Thyroid gland (tissue), 4 donors: ENCODE results near the gene UBL7.

Experiments
- POLR2A ChIP-seq, 2 donors: fragments of 450-650 bp; IDR thresholded peaks; one replicate each; pipeline ENCODE4 v1.6.1; 2017; ENCODE audit warnings: antibody characterized with exemption in 2 of 2, mild to moderate bottlenecking in 2 of 2, moderate library complexity in 1 of 2
- TF ChIP-seq, protein P1 (sequence below), 6 experiments: fragments of 200-600 bp in 3 of 6; fragments of 450-650 bp in 3 of 6; sonication (generic) in 3 of 6; IDR thresholded peaks; one replicate each; pipeline ENCODE4 v1.5.1; 2016 to 2019; ENCODE audit warnings: antibody characterized with exemption in 6 of 6, mild to moderate bottlenecking in 2 of 6, inconsistent platforms in 1 of 6, moderate library complexity in 1 of 6

DNA sequence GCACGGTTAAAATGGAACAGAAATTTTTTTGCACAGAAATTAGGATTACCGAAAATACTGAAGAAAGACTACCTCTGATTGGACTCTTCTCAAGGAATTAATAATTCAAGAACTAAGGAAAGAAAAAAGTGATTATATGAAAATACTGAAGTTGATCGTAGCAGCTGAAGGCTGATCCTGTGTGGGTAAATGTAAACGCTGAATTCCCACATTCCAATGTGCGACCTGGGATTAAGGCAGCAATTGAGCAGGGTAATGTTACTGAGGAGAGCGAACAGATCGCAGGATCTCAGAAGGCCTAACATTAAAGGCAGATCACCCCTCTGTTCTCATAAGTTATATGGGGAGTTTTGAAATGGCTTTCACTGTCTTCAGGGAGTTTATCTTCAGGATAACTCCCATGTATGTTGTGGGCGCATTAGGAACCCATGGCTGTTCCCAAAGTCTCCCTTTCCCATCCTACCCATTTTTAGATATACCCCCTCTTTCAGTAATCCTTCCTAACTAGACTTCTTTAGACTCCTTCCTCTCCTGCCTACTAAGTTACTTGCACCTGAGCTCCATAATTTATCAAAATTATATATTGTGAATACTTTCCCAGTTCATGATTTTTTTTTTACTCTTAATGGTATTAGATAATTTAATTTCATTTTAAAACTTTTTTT lies 1.0 kb upstream of the UBL7 start:
- TF ChIP-seq, protein P1, sequence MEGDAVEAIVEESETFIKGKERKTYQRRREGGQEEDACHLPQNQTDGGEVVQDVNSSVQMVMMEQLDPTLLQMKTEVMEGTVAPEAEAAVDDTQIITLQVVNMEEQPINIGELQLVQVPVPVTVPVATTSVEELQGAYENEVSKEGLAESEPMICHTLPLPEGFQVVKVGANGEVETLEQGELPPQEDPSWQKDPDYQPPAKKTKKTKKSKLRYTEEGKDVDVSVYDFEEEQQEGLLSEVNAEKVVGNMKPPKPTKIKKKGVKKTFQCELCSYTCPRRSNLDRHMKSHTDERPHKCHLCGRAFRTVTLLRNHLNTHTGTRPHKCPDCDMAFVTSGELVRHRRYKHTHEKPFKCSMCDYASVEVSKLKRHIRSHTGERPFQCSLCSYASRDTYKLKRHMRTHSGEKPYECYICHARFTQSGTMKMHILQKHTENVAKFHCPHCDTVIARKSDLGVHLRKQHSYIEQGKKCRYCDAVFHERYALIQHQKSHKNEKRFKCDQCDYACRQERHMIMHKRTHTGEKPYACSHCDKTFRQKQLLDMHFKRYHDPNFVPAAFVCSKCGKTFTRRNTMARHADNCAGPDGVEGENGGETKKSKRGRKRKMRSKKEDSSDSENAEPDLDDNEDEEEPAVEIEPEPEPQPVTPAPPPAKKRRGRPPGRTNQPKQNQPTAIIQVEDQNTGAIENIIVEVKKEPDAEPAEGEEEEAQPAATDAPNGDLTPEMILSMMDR (IDR thresholded peaks at IDR 0.05) = no peak
- no peak for TF ChIP-seq POLR2A (IDR thresholded peaks at IDR 0.05)
